ENCODE measurements around the gene C19orf25.
"Not testable (repeated sequence)": the region's sequence is repeated elsewhere in the genome, so short reads cannot be mapped to it uniquely, and the experiment has no call there.

C19orf25 gene

GRCh38 chr19:1511318-1512317 is 32.6 kb upstream of the C19orf25 start:
- no peak for DNase-seq

DNA sequence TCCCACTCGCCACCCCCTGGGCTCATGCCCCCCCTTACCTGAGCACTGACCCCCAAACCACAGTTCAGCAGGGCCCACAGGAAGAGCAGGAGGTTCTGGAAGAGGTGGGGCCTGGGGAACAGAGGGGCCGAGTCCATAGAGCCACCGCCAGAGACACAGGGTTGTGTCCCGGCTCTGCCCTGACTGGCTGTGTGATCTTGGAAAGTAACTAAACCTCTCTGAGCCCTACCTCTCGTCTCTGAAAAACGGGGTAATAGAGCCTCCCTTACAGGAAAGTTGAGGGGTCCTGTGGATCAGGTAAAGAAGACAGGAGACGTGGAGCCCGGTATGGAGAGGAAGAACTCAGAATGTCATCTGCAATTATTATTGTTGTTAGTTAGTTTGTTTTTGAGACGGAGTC is 31.8 kb upstream of the C19orf25 start:
- no peak for DNase-seq

GRCh38 chr19:1510442-1510806 is 31.4 kb upstream of the C19orf25 start:
- DNase-seq: no peak

DNA sequence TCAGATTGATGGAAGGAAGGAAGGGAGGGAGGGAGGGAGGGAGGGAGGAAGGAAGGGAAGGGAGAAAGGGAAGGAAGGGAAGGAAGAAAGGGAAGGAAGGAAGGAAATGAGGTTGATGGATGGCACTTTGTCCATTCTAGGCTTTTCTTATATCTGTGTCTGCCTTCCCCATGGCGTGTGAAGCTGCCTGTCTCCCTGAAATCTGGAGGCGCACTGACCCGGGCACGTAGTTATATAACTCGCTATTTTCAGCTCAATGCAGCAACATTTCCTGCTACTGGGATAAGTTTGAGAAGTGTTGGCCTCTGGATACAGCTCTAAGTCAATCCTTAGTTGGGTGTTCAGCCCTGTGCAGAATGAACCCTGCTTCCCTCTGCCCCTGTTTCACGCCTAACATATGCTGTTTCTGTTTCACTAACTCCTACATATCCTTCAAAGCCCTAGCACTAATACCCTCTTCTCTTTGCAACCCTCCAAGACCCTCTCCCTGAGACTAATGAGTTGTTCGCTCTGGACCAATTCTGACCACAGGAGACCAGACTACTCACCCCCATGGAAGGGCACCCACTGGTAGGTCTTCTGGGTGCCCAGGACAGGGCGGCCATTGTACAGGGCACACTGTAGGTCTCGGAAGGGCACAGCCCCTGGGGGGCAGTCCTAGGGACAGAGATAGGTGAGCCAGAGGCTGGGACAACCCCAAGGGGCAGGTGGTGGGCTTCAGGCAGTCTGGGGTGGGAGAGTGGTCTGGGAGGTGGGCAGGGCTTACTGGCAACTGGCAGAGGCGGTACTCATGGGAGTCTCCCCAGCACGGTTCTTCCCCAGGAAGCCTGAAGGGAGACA is 30.8 kb upstream of the C19orf25 start:
- no peak for DNase-seq

DNA sequence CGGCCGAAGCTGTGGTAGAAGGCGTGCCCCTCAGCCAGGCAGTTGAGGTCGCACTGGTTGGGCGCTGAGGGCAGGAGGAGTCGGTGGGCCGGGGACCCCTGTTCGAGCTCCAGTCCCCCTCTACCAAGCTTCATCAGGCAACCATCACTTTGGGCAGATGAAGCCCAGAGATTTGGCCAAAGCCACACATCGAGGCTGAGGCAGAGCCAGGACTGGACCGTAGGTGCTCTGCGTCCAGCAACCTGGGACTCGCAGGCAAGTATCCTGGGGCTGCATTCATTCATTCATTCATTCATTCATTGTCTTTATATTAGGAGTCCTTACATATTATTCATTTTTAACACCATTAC is 29.5 kb upstream of the C19orf25 start:
- DNase-seq: no peak

DNA sequence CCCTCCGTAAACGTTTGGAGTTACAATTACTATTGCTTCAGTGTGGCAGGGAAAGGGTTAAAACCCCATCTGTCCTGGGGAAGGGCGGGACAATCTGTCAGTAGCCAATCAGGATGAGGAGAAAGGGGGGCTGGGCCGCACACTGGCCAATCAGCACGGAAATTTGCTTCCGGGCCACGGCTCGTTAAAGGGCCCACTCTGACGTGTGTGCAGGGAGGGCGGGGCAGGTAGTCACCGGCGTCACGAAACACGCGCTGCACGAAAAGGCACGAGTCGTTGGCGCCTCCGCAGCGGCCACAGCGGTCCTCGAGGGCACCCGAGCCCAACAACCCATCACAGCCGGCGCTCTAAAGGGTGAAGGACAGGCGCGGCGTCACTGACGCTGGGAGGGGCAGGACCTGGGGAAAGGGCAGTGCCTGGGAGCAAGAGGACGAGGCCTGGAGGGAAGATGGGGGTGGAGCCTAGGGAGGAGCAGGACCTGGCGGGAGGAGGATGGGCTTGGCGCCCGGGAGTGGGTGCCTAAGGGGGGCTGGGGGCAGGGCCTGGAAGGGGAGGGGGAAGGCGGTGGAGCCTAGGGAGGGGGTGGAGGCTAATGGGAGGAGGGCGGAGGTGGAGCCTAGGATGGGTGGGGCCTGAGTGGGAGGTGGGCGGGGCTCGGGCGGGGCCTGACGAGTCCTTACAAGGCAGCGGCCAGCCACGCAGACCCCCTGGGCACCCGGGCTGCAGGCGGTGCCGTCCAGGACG is 28.9 kb upstream of the C19orf25 start:
- DNase-seq: peak; percentile 93

DNA sequence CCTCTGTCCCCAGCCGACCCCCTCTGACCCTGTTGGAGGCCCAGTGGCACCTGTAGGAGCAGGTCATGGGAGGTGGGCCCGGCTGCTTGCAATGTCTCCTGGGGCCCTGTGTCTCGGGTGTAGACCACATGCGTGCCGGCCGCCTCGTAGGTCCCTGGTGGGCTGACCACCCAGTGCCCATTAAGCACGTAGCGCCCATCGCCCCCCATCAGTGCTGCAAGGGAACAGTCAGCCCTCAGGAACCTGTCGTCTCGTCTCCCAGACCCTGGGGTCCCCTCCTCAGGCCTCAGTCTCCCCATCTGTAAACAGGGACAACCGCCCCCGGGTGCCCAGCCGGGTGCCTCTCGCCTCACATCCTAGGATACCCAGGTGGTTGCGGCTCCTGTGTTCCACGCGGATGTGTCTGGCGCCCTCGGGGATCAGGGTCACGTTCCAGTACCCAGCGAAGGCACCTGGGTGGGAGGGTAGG is 28.2 kb upstream of the C19orf25 start:
- DNase-seq: no peak

GRCh38 chr19:1505991-1506881 is 27.2 kb upstream of the C19orf25 start:
- DNase-seq: no peak

- DNase-seq: no peak
Measured at GRCh38 chr19:1505012-1505411, 26.0 kb upstream of the C19orf25 start.

DNA sequence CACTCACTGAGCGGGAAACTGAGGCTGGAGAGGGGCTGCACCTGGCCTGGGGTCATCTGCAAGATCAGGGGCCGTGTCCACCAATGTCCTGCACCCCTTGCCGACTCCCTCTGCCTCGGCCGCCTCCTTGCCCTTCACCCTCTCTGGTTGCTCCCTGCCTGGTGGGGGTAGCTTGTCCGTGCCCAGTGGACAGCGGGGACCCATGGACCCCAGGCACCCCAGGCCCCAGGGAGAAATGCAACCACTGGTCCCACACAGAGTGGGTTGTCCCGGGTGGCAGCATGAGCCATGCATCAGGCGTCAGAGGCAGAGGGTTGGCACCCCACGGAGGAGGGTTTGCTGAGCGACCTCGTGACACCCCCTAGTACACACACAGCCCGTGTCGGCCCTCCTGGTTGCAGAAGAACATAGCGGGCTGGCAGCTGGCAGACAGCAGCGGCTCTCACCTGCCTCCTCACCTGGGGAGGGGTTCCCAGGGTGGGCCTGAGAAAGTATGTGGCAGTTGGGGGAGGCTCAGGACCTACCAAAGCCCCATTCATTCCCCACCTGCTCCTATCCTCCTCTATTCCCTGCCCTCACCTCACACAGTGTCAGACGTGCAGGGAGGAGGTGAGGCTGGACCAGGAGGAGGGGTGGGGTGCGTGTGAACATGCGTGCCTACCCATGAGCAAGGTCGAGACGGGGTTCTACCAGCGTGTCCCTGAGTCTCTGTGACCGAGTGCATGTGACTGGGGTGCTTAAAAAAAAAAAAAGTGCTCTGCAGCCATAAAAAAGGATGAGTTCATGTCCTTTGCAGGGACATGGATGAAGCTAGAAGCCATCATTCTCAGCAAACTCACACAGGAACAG is 25.1 kb upstream of the C19orf25 start:
- no peak for DNase-seq

GRCh38 chr19:1503089-1503924 is 24.3 kb upstream of the C19orf25 start:
- peak; percentile 86 for DNase-seq

GRCh38 chr19:1502433-1503088 is 23.5 kb upstream of the C19orf25 start:
- no peak for DNase-seq

GRCh38 chr19:1501200-1501595 is 22.2 kb upstream of the C19orf25 start:
- DNase-seq: no peak

DNA sequence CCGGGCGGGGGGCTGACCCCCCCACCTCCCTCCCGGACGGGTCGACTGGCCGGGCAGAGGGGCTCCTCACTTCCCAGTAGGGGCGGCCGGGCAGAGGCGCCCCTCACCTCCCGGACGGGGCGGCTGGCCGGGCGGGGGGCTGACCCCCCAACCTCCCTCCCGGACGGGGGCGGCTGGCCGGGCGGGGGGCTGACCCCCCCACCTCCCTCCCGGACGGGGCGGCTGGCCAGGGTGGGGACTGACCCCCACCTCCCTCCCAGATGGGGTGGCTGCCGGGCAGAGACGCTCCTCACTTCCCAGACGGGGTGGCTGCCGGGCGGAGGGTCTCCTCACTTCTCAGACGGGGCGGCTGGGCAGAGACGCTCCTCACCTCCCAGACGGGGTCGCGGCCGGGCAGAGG is 20.2 kb upstream of the C19orf25 start:
- not testable (repeated sequence) for DNase-seq

- no peak for DNase-seq
Measured at GRCh38 chr19:1497578-1498235, 18.7 kb upstream of the C19orf25 start.

DNA sequence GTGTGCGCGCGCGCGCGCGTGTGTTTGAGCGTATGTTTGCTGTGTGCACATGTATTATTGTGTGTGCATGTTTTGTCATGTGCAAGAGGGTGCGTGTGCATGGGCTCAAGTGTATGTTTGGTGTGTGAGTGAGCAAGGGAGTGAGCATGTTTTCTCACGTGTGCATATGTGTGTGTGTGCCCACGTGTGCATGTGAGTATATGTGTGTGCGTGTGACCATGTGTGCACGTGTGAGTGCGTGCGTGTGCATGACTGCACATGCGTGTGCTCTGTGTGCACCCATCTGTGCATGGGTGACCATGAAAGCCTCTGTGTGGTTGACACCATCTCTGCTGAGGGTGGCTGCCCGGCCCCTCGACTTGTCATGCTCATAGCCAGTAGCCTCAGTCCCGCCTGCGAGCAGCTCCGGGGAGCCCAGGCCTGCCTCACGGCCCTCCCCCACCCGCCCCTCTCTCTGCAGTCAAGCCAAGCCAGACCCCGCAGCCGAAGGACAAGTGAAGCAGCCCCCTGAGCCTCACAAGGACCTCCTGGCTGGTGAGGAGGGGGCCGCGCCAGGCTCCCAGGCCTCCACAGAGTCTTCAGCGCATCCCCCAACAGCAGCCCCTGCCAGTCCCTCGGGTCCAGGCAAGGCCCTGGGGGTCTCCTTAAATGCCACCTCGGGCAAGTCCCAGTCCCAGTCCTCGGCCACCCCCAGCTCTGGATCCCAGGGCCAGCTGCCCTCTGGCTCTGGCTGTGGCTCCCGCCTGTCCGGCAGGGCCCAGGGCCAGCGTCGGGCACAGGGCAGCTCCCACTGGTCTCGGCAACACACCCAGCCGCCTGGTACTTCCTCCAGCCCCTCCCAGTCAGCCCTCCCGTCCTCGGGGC is 17.9 kb upstream of the C19orf25 start:
- DNase-seq: no peak

DNA sequence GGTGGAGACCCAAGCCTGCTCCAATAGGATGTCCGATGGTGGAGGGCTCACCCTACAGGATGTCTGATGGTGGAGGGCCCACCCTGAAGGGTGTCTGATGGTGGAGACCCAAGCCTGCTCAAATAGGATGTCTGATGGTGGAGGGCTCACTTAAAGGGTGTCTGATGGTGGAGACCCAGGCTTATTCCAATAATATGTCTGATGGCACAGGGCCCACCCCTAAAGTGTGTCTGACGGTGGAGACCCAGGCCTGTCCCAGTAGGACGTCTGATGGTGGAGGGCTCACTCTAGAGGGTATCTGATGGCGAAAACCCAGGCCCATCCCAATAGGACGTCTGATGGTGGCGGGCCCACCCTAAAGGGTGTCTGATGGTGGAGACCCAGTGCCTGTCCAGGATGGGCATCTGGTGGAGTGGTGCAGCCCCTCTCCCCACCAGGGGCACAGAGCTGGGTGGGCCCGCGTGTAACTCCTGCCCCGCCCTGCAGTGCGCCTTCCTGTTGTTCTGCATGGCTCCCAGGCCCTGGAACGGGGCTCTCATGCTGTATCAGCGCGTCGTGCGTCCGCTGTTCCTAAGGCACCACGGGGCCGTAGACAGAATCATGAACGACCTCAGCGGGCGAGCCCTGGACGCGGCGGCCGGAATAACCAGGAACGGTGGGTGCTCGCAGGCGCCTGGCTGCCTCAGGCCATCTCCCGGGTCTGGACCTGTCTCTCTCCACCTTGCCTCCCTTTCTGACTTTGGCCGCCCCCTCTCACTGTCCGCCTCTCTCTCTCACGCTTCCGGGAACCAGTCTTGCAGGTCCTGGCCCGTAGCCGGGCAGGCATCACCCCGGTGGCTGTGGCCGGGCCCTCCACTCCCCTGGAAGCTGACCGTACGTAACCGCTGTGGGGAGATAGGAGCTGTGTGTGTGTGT is 17.0 kb upstream of the C19orf25 start:
- no peak for DNase-seq
